HUDEP-2 (cell line): ENCODE data around the gene TTN.
"Not testable (repeated sequence)": the region's sequence is repeated elsewhere in the genome, so short reads cannot be mapped to it uniquely, and the experiment has no call there.

Experiments used
- DNase-seq, 76 experiments: peaks; one replicate each; lab custom pipeline; 2025; ENCODE audit not compliant: unreplicated experiment in 76 of 76; lab: John Stamatoyannopoulos, UW

TTN gene

DNA sequence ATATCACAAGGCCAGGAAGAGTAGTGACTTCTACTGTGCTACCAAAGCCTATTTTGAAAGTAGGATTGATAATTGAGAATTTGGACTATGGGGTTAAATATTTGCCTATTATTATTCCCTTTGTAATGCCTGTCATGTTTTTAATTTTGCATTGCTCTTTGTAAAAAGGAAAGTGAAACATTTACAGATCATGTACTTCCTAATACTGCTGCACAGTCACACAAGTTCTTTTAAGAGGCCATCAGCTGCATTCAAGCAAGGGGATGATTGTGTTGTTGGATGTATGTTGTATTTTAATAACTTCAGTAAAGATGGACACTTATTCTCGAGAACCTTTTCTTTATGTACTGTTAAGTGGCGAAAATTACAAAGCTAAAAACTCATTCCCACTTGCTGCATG is 256.9 kb downstream of the TTN start:
- DNase-seq, result peak in 1 of 76 experiments; percentile 1

DNA sequence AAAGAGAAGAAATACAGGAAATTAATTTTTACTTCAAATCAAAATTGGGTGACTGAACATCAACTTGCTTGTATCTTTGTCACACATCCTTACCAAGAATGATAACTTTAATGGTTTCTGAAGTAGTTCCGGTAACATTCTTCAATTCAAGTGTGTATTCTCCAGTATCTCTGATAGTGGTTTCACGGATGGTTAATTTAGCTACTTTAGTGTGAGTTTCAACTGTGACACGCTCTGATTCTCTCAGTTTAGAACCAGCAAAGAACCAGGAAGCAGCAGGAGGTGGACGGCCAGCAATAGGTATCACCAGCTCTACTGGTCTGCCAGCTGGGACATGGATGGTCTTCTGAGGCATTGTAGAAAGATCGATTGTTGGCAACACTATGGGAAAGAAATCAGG is 264.7 kb downstream of the TTN start:
- no peak for DNase-seq

DNA sequence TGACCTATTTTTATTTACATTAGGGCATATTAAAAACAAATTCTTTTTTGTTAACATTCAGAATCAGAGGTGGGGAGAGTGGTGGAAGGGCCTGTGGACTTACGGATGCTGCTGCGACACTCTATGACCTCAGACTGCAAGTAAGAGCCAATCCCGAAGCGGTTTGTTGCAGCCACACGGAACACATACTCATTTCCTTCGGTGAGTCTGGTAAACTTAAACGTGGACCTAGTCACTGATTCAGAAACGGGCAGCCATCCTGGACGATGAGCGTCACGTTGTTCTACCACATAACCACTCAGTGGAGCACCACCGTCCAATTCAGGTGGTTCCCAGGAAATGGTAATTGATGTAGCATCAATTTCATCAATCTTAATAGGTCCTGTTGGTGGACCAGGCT is 265.1 kb downstream of the TTN start:
- DNase-seq, result no peak

DNA sequence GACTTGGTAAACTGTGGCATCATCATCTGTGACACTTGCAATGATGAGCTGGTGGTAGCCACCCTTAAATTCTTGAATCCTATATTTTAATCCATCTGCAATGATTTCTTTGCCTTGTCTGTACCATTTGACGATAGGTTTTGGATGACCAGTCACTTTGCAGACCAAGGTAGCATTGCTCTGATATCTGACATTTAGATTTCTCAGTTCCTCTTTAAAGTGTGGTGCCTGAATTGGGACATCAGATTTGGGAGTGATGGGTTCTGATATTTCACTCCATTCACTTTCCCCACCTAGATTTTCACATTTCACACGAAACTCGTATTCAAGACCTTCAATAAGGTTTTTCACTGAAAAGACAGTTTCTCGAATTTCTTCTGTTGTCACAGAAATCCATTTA is 271.2 kb downstream of the TTN start:
- no peak for DNase-seq

DNA sequence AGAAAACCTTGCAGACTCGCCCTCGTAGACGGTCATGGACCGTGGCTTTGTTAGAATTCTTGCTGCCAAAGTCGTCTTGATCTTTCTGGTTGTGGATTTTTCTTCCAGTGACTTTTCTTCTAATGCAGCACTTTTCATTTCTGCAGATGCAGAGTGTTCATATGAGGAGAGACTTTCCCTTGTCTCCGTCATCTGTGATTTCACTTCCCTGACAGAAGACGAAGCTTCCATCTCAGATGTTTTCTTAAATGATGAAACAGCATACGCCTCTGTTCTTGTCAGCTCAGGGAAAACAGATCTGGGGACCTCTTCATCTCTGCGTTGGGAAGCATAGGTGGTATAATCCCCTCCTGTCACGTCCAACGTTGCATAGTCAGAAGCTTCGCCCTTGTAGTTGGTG is 276.1 kb downstream of the TTN start:
- DNase-seq, result no peak

DNA sequence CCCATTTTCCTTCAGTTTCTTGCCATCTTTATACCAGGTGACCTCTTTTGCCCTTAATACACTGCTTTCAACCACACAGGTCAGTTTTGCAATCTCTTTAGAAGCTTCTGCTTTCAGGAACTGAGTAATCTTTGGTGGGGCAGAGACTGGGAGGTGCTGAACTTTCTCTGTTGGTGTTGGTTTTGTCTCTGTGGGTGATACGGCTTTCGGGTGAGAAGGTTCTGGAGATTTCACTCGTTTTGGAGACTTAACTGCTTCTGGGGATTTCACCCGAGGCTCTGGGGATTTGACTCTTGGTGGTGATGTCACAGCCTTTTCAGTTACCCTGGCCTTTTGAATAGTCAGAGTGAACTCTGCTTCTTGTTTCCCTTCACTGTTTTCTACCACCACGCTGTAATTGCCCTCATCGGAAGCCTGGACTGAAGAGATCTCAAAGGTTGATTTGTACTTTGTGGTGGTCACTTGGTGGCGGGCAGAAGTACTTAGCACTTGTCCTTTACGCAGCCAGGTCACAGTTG is 276.5 kb downstream of the TTN start:
- DNase-seq, result no peak

DNA sequence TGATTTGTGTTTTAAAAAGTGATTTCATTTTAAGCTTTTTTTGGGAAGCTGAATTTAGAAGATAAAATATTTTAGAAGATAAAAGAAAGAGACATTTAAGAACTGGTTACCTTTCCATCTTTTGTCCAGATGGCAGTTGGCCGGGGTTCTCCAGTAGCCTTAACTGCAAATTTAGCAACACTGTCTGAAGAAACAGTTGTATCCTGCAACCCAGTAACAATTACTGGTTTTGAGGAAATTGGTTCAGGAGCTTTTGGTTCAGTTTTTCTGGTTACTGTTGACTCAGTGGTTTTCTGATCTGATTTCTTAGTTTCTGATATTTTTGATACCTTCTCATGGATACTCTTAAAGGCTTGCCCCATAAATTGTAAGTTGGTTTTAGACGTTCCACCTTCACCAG is 277.1 kb downstream of the TTN start:
- no peak for DNase-seq

DNA sequence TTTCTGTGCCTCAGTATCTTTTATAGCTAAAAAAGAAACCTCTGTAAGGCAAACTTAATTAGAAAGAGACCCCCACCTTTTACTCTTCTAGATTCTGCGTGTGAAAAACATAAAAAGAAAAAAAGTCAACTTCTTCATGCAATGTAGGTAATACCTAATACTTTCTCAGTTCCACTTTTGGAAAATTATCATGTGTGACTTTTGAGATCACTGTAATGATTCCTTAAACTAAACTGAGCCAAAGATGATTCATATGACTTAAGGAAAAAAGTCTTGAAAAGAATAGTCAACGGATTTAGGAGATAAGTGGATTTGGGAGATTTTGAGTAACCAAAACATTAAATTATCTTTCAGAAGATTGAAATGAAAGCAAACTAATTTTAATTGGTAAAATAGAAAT is 278.0 kb downstream of the TTN start:
- no peak for DNase-seq

DNA sequence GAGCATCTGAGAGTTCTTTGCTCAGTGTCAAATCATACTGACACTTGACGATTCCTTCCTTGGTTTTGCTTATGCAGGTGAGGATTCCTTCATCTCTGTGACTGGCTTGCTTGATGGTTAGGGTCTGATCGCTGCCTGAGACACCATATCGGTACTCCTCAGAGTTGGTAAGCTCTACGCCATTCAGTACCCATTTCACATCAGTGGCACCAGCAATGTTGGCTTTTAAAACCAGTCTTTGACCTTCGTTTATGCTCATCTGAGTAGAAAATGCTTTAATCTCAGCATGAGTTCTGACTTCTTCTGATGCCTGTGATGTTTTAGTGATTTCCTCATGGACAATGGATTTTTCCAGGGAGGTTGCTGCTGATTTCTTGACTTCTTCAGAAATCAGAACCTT is 278.6 kb downstream of the TTN start:
- DNase-seq, result no peak

DNA sequence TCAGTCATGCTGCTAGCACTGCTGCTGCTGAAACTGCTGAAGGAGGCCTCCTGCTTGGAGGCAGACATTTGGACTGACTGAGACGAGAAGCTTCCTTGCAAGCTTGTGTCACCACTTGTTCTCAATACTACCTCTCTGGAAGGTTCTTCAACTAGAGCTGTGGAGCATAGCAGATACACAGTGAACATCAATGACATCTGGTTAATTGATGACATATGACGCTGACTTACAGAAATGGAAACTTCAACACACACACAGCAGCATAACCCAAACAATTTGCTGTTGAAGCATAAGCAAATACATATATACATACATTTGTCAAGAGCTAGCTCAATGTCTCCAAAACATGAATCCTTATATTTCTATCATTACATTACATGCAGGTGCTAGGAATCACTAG is 279.6 kb downstream of the TTN start:
- no peak for DNase-seq

DNA sequence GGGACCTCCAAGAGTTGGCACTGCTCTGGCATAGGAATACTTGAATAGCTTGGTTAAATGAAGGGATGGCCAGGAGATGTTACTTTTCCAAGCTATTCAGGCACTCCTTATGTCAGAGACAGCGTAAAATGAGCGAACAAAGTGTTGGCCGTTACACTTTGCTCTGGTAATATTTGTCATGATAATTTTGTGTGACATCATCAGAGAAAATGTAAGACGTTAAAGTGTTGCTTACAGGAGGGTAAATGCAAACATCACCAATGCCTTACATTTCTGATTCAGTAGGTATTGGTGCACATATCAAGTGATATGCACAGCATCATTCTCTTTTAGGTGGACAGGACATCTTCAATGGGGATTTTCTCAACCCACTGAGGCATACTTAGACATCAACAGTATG is 281.0 kb downstream of the TTN start:
- no peak for DNase-seq

DNA sequence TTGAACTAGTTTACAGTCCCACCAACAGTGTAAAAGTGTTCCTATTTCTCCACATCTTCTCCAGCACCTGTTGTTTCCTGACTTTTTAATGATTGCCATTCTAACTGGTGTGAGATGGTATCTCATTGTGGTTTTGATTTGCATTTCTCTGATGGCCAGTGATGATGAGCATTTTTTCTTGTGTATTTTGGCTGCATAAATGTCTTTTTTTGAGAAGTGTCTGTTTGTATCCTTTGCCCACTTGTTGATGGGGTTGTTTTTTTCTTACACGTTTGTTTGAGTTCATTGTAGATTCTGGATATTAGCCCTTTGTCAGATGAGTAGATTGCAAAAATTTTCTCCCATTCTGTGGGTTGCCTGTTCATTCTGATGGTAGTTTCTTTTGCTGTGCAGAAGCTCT is 281.8 kb downstream of the TTN start:
- DNase-seq, result not testable (repeated sequence)

DNA sequence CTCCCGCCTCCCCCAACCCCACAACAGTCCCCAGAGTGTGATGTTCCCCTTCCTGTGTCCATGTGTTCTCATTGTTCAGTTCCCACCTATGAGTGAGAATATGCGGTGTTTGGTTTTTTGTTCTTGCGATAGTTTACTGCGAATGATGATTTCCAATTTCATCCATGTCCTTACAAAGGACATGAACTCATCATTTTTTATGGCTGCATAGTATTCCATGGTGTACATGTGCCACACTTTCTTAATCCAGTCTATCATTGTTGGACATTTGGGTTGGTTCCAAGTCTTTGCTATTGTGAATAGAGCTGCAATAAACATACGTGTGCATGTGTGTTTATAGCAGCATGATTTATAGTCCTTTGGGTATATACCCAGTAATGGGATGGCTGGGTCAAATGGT is 282.2 kb downstream of the TTN start:
- DNase-seq, result not testable (repeated sequence)

DNA sequence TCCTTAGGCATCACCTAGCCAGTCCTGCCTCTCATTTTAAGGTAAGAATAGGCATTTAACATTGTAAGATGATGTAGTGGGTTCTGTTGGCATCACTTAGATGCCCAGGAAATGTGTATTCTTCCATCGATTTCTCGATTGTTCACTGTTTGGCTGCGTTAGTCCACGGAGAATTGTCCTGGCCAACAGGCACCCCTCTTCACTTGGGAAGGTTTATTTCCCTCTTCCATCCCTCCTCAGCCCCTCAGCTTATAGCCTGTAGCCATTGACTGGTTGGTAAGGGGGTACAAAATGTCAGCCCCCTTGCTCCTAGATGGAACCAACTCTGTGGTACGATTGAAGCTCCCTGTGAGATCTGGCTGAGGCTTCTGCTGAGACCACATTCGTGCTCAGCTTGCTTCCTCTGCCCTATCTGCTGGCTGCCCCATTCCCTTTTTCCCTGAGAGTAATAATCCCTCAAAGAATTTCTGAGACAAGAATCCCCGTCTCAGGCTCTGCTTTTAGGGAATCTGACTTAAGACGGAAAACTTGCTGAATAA is 283.6 kb downstream of the TTN start:
- DNase-seq, result no peak

DNA sequence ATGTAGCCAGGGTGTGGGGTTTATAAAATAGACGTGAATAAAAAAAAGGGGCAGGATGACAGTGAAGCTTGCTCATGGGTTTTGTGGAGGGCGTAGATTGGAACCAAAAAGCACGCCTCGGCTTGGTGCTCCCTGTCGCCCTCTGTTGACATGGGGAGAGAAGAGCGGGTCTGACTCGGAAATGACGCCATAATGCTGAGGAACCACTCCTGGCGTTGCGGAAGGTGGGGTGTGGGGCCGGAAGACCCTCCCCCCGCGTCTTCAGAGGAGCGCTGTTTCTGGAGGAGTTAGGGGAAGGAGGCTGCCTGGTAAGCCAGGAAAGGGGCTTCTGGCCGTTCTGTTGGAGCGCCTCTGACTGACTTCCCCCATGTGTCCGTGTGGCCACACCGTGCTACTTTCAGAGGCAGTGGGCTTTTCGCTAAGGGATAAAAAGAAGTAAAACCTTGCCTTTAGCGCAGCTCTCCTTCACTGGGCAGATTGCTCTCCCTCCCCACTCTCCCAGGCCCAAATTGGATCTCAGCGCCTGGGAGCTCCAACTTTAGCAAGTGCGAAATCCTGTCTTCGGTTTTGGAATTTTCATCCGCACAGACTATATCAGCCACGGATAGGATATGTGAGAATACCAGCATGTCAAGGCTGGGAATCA is 284.1 kb downstream of the TTN start:
- DNase-seq, result peak in 73 of 76 experiments; percentile 9 to 79 (median 51)

DNA sequence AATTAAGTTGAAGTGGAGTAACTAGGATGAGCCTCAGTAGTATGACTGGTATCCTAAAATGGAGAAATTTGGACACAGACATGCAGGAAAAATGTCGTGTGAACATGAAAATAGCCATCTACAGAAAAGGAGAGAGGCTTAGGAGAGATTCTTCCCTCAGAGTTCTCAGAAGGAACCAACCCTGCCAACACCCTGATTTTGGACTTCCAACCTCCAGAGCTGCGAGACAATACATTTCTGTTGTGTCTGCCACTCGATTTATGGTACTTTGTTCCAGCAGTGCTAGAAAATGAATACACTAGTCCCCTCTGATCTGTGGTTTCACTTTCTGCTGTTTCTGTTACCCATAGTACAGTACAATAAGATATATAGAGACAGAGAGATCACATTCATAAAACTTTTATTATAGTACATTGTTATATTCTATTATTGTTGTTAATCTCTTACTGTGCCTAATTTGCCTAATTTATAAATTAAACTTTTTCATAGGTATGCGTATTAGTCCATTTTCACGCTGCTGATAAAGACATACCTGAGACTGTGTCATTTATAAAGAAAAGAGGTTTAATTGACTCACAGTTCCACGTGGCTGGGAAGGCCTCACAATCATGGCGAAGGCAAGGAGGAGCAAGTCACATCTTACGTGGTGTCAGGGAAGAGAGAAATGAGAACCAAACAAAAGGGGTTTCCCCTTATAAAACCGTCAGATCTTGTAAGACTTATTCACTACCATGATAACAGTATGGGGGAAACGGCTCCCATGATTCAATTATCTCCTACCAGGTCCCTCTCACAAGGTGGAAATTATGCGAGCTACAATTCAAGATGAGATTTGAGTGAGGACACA is 285.7 kb downstream of the TTN start:
- no peak for DNase-seq

DNA sequence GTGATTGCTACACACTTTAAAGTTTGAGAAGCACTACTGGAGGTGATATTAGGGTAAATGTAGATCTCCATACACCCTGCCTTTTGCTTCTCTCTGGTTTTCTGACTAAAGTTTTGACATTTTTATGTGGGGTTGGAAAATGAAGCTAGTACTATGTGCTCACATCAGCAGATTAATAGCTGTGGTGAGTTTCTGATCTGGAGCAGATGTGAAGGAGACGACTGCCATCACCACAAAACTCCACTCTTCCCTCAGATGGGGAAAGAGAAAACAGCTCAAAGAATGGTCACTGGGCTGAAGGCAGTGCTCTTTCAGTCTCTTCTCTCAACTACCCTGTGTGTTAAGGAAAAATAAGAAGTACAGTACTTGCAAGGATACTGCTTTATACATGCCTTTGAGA is 289.7 kb downstream of the TTN start:
- DNase-seq, result no peak

DNA sequence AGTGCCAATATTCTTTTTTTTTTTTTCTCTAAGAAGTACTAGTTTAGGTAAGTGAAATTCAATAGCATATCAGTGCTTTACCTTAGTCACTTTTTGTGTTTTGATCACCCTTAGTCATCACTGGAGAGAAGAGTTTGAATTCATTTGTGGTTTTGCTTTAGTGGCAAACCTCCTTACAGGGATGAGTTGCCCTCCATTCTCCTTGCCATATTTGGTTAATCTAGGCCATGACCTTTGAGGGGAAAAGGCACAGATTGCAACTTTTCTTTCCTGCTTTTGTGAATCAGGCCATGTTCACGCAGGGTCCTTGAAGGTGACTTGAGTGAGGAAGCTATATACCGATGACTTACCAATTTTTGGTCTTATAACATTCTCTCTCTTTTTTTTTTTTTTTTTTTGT is 292.6 kb downstream of the TTN start:
- DNase-seq, result no peak

DNA sequence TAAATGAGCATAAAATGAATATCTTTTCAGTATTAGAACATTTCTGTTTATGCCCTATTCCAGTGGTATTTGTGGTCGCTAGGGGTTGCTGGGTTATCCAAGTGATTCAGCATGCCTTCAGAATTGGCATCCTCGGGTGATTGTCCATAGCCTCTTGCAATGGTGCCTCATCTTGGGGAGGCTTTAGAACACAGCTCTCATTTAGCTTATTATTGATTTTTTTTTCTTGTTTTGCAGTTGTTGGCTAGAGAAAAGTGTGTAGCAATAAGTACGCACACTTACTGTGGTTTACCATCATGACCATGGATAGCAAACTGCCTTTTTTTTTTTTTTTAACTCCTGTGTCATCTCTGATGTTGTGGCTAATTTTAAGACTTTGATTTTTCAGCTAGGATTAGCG is 293.3 kb downstream of the TTN start:
- no peak for DNase-seq

DNA sequence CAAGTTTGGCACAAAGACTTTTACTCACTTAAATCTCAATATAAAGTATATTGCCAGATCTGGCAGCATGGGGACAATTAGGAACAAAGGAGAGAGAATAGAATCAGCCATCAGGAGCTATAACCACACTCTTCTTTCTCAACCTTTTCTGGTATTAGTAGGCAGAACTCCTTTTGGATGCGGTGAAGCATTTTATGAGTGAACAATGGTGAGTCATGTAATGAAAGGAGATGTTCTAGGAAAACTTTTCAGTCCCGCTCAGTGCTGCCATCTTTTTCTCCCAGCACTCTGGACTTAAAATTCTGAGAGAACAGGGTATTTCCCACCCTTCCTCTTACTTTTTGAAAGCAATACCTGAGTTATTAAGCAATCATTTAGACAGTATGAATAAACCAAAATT is 294.7 kb downstream of the TTN start:
- no peak for DNase-seq

DNA sequence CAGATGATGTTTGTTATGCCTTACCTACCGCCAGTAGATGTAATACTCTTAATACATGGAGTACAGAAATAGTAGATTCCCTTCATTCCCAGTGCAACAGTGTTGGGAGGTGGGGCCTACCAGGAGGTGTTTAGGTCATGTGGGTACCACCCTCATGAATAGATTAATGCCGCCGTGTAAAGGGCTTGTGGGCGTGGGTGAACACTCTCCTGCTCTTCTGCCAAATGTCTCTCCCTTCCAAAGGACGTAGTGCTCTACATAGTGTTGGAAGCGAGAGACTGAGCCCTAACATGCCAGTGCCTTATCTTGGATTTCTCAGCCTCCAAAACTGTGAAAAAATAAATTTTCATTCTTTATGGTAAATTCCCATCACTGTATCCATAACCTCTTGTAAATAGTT is 296.8 kb downstream of the TTN start:
- DNase-seq, result no peak

DNA sequence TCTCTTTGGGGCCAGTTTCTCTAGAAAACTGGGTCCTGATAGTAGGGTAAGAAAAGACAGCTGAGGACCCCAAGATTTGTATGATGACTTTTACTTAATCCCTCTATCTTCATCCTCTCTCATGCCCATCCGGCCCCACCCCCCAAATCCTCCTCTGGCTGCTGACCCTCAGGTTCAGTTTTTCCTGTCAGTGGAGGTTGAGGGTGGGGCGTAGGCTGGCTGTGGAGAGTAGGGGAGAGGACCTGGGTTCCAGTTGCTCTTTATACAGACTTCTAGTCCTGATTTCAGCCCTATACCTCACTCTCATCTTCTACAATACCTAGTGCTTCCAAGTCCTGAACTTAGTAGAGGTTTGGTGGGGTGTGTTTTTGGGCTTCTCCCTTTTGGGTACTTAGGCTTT is 298.6 kb downstream of the TTN start:
- DNase-seq, result no peak
